HepG2 (cell line): ENCODE data around the gene ARIH2. TPM values are rescaled to one million over a fixed set of nuclear protein-coding genes. Genes with fewer than 3 reads are reported as not detected.

Source experiments
- EZH2 ChIP-seq: conservative IDR thresholded peaks from 2 replicates; pipeline ENCODE4 v1.6.1; 2012; ENCODE audit warnings: mild to moderate bottlenecking, low read depth, low read length, moderate library complexity
- GATAD2A ChIP-seq: IDR thresholded peaks from 2 replicates; pipeline ENCODE4 v1.6.1; 2016
- ISX ChIP-seq: sonication (generic); formaldehyde crosslinking; conservative IDR thresholded peaks from 2 replicates; pipeline ENCODE4 v1.5.0; 2020; ENCODE audit warnings: missing genetic modification reagents
- MLLT10 ChIP-seq: sonication (generic); formaldehyde crosslinking; IDR thresholded peaks from 2 replicates; pipeline ENCODE4 v1.4.0; 2020; ENCODE audit warnings: missing genetic modification reagents
- SOX13 ChIP-seq, 3 experiments: fragments of 450-650 bp in 1 of 3; sonication (generic) in 1 of 3; formaldehyde crosslinking in 1 of 3; IDR thresholded peaks in 2 of 3; conservative IDR thresholded peaks in 1 of 3; 2 replicates each; pipeline versions ENCODE4 v1.5.0 to v1.6.1; 2016 to 2020; ENCODE audit warnings: antibody characterized with exemption in 1 of 3, mild to moderate bottlenecking in 1 of 3, missing compliant biosample characterization in 1 of 3, missing genetic modification reagents in 1 of 3, moderate library complexity in 1 of 3
- ZFP37 ChIP-seq: sonication (generic); formaldehyde crosslinking; IDR thresholded peaks from 2 replicates; pipeline ENCODE4 v1.4.0; 2020; ENCODE audit warnings: missing genetic modification reagents, borderline replicate concordance
- ZNF24 ChIP-seq: fragments of 450-650 bp; IDR thresholded peaks from 2 replicates; pipeline ENCODE4 v1.6.1; 2017; ENCODE audit warnings: antibody characterized with exemption, mild to moderate bottlenecking
- ZNF354B ChIP-seq: sonication (generic); formaldehyde crosslinking; IDR thresholded peaks from 2 replicates; pipeline ENCODE4 v1.8.0; 2022; ENCODE audit warnings: mild to moderate bottlenecking, missing genetic modification reagents
- ZNF367 ChIP-seq: sonication (generic); formaldehyde crosslinking; IDR thresholded peaks from 2 replicates; pipeline ENCODE4 v1.4.0; 2020; ENCODE audit warnings: missing genetic modification reagents, borderline replicate concordance
- ZNF543 ChIP-seq: sonication (generic); formaldehyde crosslinking; IDR thresholded peaks from 2 replicates; pipeline ENCODE4 v1.4.0; 2020; ENCODE audit warnings: mild to moderate bottlenecking, missing genetic modification reagents
- ZNF703 ChIP-seq: sonication (generic); formaldehyde crosslinking; IDR thresholded peaks from 2 replicates; pipeline ENCODE4 v1.5.1; 2020; ENCODE audit warnings: missing genetic modification reagents, mild to moderate bottlenecking, moderate library complexity, borderline replicate concordance
- ZNF878 ChIP-seq: sonication (generic); formaldehyde crosslinking; IDR thresholded peaks from 2 replicates; pipeline ENCODE4 v1.8.1; 2023; ENCODE audit warnings: mild to moderate bottlenecking, missing genetic modification reagents, moderate library complexity
- polyA plus RNA-seq, 8 experiments: library from polyadenylated mRNA; depleted of rRNA in 3 of 8; stranded (reverse) in 7 of 8; unstranded in 1 of 8; fragments of >200 nt; fragmentation: Illumina TruSeq in 4 of 8; extraction: Trizol in 4 of 8; gene quantifications; 2 replicates each; pipeline versions ENCODE4 v1.2.1 to v1.2.3, GENCODE V29; 2011 to 2016; ENCODE audit warnings: low read depth in 4 of 8, missing spikeins in 1 of 8, mixed read lengths in 1 of 8; ENCODE audit not compliant: insufficient read depth in 1 of 8
- total RNA-seq, 5 experiments: library from RNA; depleted of rRNA; stranded (reverse); fragments of >200 nt; fragmentation: Illumina TruSeq; extraction: Trizol; gene quantifications; 2 replicates each; pipeline ENCODE4 v1.2.3, GENCODE V29; 2016; ENCODE audit warnings: low read depth in 1 of 5
- TF ChIP-seq, protein P1 (sequence below): sonication (generic); formaldehyde crosslinking; IDR thresholded peaks from 2 replicates; pipeline ENCODE4 v1.4.0; 2020; ENCODE audit warnings: missing genetic modification reagents
- TF ChIP-seq, protein P2 (sequence below): sonication (generic); formaldehyde crosslinking; IDR thresholded peaks from one replicate; pipeline ENCODE4 v1.5.1; 2020; ENCODE audit warnings: mild to moderate bottlenecking, missing genetic modification reagents; ENCODE audit errors: not compliant biosample characterization
- TF ChIP-seq, protein P3 (sequence below): sonication (generic); formaldehyde crosslinking; IDR thresholded peaks from 2 replicates; pipeline ENCODE4 v1.5.0; 2020; ENCODE audit warnings: missing genetic modification reagents, mild to moderate bottlenecking, borderline replicate concordance

The ARIH2 gene
- total and polyA plus RNA-seq, 2 of the 13 experiments (the other 11 are each of a cell fraction or from before 2014, with no cell fraction given), result 64.8 to 83.3 TPM

DNA sequence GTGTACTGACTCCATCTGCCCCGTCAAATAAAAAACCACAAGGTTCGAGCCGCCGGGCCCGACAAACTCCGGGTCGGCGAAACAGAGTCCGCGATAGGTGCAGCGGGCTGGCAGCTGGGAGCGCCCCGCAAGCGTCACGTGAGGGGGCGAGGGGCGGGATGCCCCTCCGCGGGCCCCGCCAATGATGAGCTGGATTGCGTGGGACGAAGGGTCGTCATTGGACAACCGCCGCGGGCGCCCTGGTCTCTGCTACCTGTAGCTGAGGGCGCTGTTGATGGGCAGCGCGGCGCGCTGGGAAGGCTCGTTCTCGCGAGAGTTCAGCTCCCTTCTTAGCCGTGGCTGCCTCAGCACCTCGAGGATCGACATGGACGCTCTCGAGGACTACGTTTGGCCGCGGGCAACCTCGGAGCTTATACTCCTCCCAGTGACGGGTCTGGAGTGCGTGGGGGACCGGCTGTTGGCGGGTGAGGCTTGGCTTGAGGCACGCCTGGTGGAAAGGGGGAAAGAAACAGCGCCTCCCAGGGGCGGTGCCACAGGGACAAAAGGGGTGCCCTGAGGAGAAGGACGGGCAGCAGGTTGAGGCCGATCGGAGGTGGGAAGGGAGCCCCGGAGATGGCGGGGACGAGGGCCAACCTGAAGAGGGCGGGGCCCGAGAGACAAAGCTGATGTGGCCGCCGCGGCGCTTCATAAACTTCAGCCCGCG, 88.6 kb downstream of the ARIH2 start, which contains the start of gene WDR6 (continued):
- TF ChIP-seq SOX13 (IDR thresholded peaks at IDR 0.05), result 0 out of 2 replicates have a peak, but pooled peaks have one; percentile 3
- TF ChIP-seq SOX13 (CRISPR knock-in tag; conservative IDR thresholded peaks at IDR 0.05 in 1 of 2, IDR thresholded peaks at IDR 0.05 in 1 of 2), result no peak
- TF ChIP-seq, protein P1, sequence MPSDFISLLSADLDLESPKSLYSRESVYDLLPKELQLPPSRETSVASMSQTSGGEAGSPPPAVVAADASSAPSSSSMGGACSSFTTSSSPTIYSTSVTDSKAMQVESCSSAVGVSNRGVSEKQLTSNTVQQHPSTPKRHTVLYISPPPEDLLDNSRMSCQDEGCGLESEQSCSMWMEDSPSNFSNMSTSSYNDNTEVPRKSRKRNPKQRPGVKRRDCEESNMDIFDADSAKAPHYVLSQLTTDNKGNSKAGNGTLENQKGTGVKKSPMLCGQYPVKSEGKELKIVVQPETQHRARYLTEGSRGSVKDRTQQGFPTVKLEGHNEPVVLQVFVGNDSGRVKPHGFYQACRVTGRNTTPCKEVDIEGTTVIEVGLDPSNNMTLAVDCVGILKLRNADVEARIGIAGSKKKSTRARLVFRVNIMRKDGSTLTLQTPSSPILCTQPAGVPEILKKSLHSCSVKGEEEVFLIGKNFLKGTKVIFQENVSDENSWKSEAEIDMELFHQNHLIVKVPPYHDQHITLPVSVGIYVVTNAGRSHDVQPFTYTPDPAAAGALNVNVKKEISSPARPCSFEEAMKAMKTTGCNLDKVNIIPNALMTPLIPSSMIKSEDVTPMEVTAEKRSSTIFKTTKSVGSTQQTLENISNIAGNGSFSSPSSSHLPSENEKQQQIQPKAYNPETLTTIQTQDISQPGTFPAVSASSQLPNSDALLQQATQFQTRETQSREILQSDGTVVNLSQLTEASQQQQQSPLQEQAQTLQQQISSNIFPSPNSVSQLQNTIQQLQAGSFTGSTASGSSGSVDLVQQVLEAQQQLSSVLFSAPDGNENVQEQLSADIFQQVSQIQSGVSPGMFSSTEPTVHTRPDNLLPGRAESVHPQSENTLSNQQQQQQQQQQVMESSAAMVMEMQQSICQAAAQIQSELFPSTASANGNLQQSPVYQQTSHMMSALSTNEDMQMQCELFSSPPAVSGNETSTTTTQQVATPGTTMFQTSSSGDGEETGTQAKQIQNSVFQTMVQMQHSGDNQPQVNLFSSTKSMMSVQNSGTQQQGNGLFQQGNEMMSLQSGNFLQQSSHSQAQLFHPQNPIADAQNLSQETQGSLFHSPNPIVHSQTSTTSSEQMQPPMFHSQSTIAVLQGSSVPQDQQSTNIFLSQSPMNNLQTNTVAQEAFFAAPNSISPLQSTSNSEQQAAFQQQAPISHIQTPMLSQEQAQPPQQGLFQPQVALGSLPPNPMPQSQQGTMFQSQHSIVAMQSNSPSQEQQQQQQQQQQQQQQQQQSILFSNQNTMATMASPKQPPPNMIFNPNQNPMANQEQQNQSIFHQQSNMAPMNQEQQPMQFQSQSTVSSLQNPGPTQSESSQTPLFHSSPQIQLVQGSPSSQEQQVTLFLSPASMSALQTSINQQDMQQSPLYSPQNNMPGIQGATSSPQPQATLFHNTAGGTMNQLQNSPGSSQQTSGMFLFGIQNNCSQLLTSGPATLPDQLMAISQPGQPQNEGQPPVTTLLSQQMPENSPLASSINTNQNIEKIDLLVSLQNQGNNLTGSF, result no peak
- TF ChIP-seq ZNF367 (CRISPR knock-in tag), result no peak; the same call in 1 of the 2 replicates
- peak; percentile 64 for TF ChIP-seq ZNF543 (CRISPR knock-in tag)
- TF ChIP-seq, protein P2, sequence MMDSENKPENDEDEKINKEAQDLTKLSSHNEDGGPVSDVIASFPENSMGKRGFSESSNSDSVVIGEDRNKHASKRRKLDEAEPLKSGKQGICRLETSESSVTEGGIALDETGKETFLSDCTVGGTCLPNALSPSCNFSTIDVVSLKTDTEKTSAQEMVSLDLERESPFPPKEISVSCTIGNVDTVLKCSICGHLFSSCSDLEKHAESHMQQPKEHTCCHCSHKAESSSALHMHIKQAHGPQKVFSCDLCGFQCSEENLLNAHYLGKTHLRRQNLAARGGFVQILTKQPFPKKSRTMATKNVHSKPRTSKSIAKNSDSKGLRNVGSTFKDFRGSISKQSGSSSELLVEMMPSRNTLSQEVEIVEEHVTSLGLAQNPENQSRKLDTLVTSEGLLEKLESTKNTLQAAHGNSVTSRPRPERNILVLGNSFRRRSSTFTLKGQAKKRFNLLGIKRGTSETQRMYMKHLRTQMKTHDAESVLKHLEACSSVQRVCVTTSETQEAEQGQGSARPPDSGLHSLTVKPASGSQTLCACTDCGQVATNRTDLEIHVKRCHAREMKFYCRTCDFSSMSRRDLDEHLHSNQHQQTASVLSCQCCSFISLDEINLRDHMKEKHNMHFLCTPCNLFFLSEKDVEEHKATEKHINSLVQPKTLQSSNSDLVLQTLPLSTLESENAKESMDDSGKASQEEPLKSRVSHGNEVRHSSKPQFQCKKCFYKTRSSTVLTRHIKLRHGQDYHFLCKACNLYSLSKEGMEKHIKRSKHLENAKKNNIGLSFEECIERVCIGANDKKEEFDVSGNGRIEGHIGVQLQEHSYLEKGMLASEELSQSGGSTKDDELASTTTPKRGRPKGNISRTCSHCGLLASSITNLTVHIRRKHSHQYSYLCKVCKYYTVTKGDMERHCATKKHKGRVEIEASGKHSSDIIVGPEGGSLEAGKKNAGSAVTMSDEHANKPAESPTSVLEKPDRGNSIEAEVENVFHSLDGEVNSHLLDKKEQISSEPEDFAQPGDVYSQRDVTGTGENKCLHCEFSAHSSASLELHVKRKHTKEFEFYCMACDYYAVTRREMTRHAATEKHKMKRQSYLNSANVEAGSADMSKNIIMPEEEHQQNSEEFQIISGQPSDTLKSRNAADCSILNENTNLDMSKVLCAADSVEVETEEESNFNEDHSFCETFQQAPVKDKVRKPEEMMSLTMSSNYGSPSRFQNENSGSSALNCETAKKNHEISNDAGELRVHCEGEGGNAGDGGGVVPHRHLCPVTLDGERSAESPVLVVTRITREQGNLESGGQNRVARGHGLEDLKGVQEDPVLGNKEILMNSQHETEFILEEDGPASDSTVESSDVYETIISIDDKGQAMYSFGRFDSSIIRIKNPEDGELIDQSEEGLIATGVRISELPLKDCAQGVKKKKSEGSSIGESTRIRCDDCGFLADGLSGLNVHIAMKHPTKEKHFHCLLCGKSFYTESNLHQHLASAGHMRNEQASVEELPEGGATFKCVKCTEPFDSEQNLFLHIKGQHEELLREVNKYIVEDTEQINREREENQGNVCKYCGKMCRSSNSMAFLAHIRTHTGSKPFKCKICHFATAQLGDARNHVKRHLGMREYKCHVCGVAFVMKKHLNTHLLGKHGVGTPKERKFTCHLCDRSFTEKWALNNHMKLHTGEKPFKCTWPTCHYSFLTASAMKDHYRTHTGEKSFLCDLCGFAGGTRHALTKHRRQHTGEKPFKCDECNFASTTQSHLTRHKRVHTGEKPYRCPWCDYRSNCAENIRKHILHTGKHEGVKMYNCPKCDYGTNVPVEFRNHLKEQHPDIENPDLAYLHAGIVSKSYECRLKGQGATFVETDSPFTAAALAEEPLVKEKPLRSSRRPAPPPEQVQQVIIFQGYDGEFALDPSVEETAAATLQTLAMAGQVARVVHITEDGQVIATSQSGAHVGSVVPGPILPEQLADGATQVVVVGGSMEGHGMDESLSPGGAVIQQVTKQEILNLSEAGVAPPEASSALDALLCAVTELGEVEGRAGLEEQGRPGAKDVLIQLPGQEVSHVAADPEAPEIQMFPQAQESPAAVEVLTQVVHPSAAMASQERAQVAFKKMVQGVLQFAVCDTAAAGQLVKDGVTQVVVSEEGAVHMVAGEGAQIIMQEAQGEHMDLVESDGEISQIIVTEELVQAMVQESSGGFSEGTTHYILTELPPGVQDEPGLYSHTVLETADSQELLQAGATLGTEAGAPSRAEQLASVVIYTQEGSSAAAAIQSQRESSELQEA (CRISPR knock-in tag), result peak; percentile 53
- TF ChIP-seq ZNF24, result no peak
- no peak for TF ChIP-seq ZFP37
- TF ChIP-seq GATAD2A (CRISPR knock-in tag), result 0 out of 2 replicates have a peak, but pooled peaks have one; percentile 21
- no peak for TF ChIP-seq EZH2
- no peak for TF ChIP-seq ZNF354B (CRISPR knock-in tag)
- no peak for TF ChIP-seq ISX (CRISPR knock-in tag)
- no peak; the same call in 1 of the 2 replicates for TF ChIP-seq ZNF878 (CRISPR knock-in tag)
- TF ChIP-seq MLLT10, result no peak
- TF ChIP-seq, protein P3, sequence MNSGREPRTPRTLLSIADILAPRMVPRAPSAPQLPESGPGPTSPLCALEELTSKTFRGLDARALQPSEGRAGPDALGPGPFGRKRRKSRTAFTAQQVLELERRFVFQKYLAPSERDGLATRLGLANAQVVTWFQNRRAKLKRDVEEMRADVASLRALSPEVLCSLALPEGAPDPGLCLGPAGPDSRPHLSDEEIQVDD (CRISPR knock-in tag), result no peak
- no peak for TF ChIP-seq ZNF703 (CRISPR knock-in tag)
